B cell (primary cell): ENCODE measurements around the gene EPS8L3. TPM values are rescaled to one million over a fixed set of nuclear protein-coding genes. Genes with fewer than 3 reads are reported as not detected.

Experiments
- ATAC-seq: fragments of 200-7000 bp; cut with Tn5 transposase; one replicate; pipeline ENCODE4 v1.10.0; 2021; ENCODE audit warnings: low read depth, mild to moderate bottlenecking, moderate number of reproducible peaks, moderate library complexity
- CTCF ChIA-PET: fragments of 350-600 bp; sonication (Branson Sonifier 250); formaldehyde crosslinking; loops from one replicate; lab custom pipeline; 2021; ENCODE audit warnings: antibody characterized with exemption, inconsistent platforms; lab: Charles Lee
- POLR2A ChIA-PET: fragments of 350-600 bp; sonication (Branson Sonifier 250); formaldehyde crosslinking; loops from one replicate; lab custom pipeline; 2021; ENCODE audit warnings: antibody characterized with exemption; lab: Charles Lee
- DNase-seq: peaks from one replicate; pipeline ENCODE4 v3.0.0; 2013
- H2AFZ ChIP-seq: 2 replicates; pipeline ENCODE4 v1.6.1; 2012; ENCODE audit warnings: mild to moderate bottlenecking, low read depth, low read length; ENCODE audit not compliant: insufficient read depth, poor library complexity, severe bottlenecking
- H3K27ac ChIP-seq, 2 donors: 1 replicate in 1 of 2; 2 replicates in 1 of 2; pipeline ENCODE4 v1.5.1; 2012 to 2013; ENCODE audit warnings: low read length in 2 of 2, mild to moderate bottlenecking in 2 of 2, moderate library complexity in 1 of 2
- H3K27me3 ChIP-seq, 4 experiments: fragments of 200-600 bp in 1 of 4; sonication (generic) in 1 of 4; replicated peaks in 1 of 4; 1 replicate in 2 of 4; 2 replicates in 2 of 4; pipeline versions ENCODE4 v1.6.1 to v1.7.0; 2013 to 2016; ENCODE audit warnings: low read length in 3 of 4, mild to moderate bottlenecking in 2 of 4, mixed read lengths in 1 of 4, moderate library complexity in 1 of 4; ENCODE audit not compliant: insufficient read depth in 4 of 4, control insufficient read depth in 3 of 4; ENCODE audit errors: control extremely low read depth in 1 of 4
- H3K36me3 ChIP-seq, 2 experiments: replicated peaks in 1 of 2; 1 replicate in 1 of 2; 2 replicates in 1 of 2; pipeline versions ENCODE4 v1.6.1 to v1.7.1; 2013; ENCODE audit warnings: low read length in 1 of 2; ENCODE audit not compliant: insufficient read depth in 2 of 2, control insufficient read depth in 1 of 2; ENCODE audit errors: control extremely low read depth in 1 of 2, extremely low read depth in 1 of 2
- H3K4me1 ChIP-seq, 2 donors: fragments of 200-600 bp in 1 of 2; sonication (generic) in 1 of 2; 1 replicate in 1 of 2; 2 replicates in 1 of 2; pipeline versions ENCODE4 v1.5.1 to v1.6.1; 2013 to 2017; ENCODE audit warnings: low read length in 2 of 2; ENCODE audit not compliant: control insufficient read depth in 2 of 2, insufficient read depth in 2 of 2
- H3K4me2 ChIP-seq: replicated peaks from 2 replicates; pipeline ENCODE3; 2012; ENCODE audit warnings: mild to moderate bottlenecking, low read depth, low read length; ENCODE audit not compliant: poor library complexity, severe bottlenecking
- H3K4me3 ChIP-seq, 5 experiments: fragments of 200-600 bp in 1 of 5; sonication (generic) in 1 of 5; 1 replicate in 3 of 5; 2 replicates in 2 of 5; pipeline versions ENCODE4 v1.5.1 to v1.7.0; 2011 to 2016; ENCODE audit warnings: low read length in 4 of 5, mild to moderate bottlenecking in 4 of 5, low read depth in 2 of 5, control low read depth in 1 of 5, moderate library complexity in 1 of 5; ENCODE audit not compliant: insufficient read depth in 1 of 5; ENCODE audit errors: control extremely low read depth in 1 of 5, extremely low read depth in 1 of 5
- H3K79me2 ChIP-seq: fragments of 200-600 bp; sonication (generic); one replicate; pipeline ENCODE4 v1.6.0; 2016; ENCODE audit warnings: low read length; ENCODE audit not compliant: control insufficient read depth, insufficient read depth
- H3K9ac ChIP-seq: fragments of 200-600 bp; sonication (generic); 2 replicates; pipeline ENCODE4 v1.6.1; 2017; ENCODE audit warnings: mild to moderate bottlenecking, low read length, moderate library complexity
- H3K9me3 ChIP-seq, 3 donors: one replicate each; pipeline versions ENCODE4 v1.6.1 to v1.7.1; 2013; ENCODE audit warnings: low read length in 2 of 3; ENCODE audit not compliant: control insufficient read depth in 2 of 3, insufficient read depth in 1 of 3; ENCODE audit errors: control extremely low read depth in 1 of 3
- H4K20me1 ChIP-seq: 2 replicates; pipeline ENCODE4 v1.6.0; 2012; ENCODE audit warnings: mild to moderate bottlenecking, low read length; ENCODE audit not compliant: insufficient read depth, control insufficient read depth, poor library complexity, severe bottlenecking
- H3K27ac Mint-ChIP-seq: one replicate; pipeline ENCODE4 v1.8.0; 2021; ENCODE audit warnings: mixed read lengths
- H3K27me3 Mint-ChIP-seq: one replicate; pipeline ENCODE4 v1.8.0; 2021; ENCODE audit warnings: mixed read lengths
- H3K4me1 Mint-ChIP-seq: one replicate; pipeline ENCODE4 v1.8.0; 2021; ENCODE audit warnings: mixed read lengths
- H3K4me3 Mint-ChIP-seq: one replicate; pipeline ENCODE4 v1.8.0; 2021; ENCODE audit warnings: mixed read lengths
- H3K9me3 Mint-ChIP-seq: one replicate; pipeline ENCODE4 v1.8.0; 2022; ENCODE audit warnings: mixed read lengths; ENCODE audit not compliant: insufficient read depth
- CTCF ChIP-seq: fragments of 200-600 bp; IDR thresholded peaks from one replicate; pipeline ENCODE4 v1.8.0; 2022; ENCODE audit warnings: antibody characterized with exemption, mild to moderate bottlenecking
- EZH2 ChIP-seq: IDR thresholded peaks from 2 replicates; pipeline ENCODE4 v1.6.1; 2012; ENCODE audit warnings: borderline replicate concordance, low read depth, mild to moderate bottlenecking, moderate library complexity, low read length; ENCODE audit not compliant: insufficient read depth, poor library complexity, severe bottlenecking
- WGBS: methylation state at CpG from one replicate; pipeline ENCODE4 v1.1.5; 2013; ENCODE audit warnings: missing lambda C conversion rate; ENCODE audit not compliant: insufficient coverage; 5-methylcytosine and 5-hydroxymethylcytosine counted together
- intact Hi-C: fragments of 100-400 bp; cut with micrococcal nuclease; formaldehyde crosslinking; loops from one replicate; pipeline ENCODE4 v1.10.0; 2022
- polyA plus RNA-seq: library from polyadenylated mRNA; depleted of rRNA; stranded (reverse); fragments of >200 nt; gene quantifications from 2 replicates; pipeline ENCODE4 v1.2.3, GENCODE V29; 2012
- total RNA-seq, 2 donors: library from RNA; stranded (reverse); fragments of 120-200 nt in 1 of 2; gene quantifications; 1 replicate in 1 of 2; 2 replicates in 1 of 2; pipeline versions ENCODE4 v1.2.3 to v1.2.4, GENCODE V29; 2013 to 2022

The EPS8L3 gene
- total and polyA plus RNA-seq, 2 donors (not counting 1 experiment from before 2014, with no cell fraction given), result not detected

GRCh38 chr1:109773203-109773899 is 9.6 kb upstream of the EPS8L3 start:
- Histone ChIP-seq H3K27ac (no peak overlapping the region), H3K4me1 (peaks cover 0 to 11% of the 10 kb centered on the region in 2 donors), H3K9ac (no peak overlapping the region), H2AFZ (peak overlapping the region; percentile 52), H3K36me3 (no peaks in the 10 kb centered on the region), H3K9me3 (peaks cover 0 to 4% (median 0%) of the 10 kb centered on the region in 3 donors), H3K4me2 (no peak overlapping the region), H3K27me3 (peaks cover 0 to 8% (median 0%) of the 10 kb centered on the region in 4 experiments), H4K20me1 (no peaks in the 10 kb centered on the region), H3K79me2 (no peaks in the 10 kb centered on the region), H3K4me3 (no peak overlapping the region)
- Mint-ChIP-seq H3K27ac (no peak overlapping the region), H3K4me1 (no peaks in the 10 kb centered on the region), H3K4me3 (no peak overlapping the region), H3K9me3 (no peaks in the 10 kb centered on the region), H3K27me3 (peaks cover 7% of the 10 kb centered on the region)
- DNase-seq, result peak; percentile 79
- 50% methylated on average over 17 of the region's 17 CpGs for WGBS
- TF ChIP-seq CTCF (peak; percentile 63), EZH2 (no peak)
- ATAC-seq, result peak; percentile 81
- ChIA-PET POLR2A (interaction anchor here (1.4 kb wide), 1 partner anchor 211 kb away, joined by 6 read pairs; the partner anchor contains the start of gene AHCYL1), CTCF (interaction anchor here (1.1 to 21.2 kb wide), 13 partner anchors 10 to 256 kb away, joined by 3 to 667 read pairs (median 5); partner anchors contain the start of genes AHCYL1, EPS8L3, GNAI3 and GPR61)
- intact Hi-C loops, result no loop called here

GRCh38 chr1:109772658-109773202 is 9.0 kb upstream of the EPS8L3 start:
- peaks cover 7% of the 10 kb centered on the region for H3K27me3 Mint-ChIP-seq

More at GRCh38 chr1:109772658-109773202, 9.0 kb upstream of the EPS8L3 start:
- no peak overlapping the region for H3K27ac ChIP-seq
- no peaks in the 10 kb centered on the region for H3K36me3 ChIP-seq
- Mint-ChIP-seq H3K27ac (no peak overlapping the region), H3K4me3 (no peak overlapping the region), H3K9me3 (no peaks in the 10 kb centered on the region), H3K4me1 (no peaks in the 10 kb centered on the region)
- no peak overlapping the region for H2AFZ ChIP-seq
- intact Hi-C loops, result no loop called here
- peaks cover 0 to 4% (median 0%) of the 10 kb centered on the region in 3 donors for H3K9me3 ChIP-seq
- H3K9ac ChIP-seq, result no peak overlapping the region
- H3K79me2 ChIP-seq, result no peaks in the 10 kb centered on the region
- DNase-seq, result no peak
- ChIA-PET POLR2A (no interaction called here), CTCF (interaction anchor here (1.1 to 21.2 kb wide), 8 partner anchors 23 to 238 kb away, joined by 3 to 667 read pairs (median 58); partner anchors contain the start of genes AHCYL1 and GPR61)
- WGBS, result 92% methylated on average over 6 of the region's 6 CpGs
- no peak for TF ChIP-seq EZH2
- ATAC-seq, result no peak
- peaks cover 0 to 11% of the 10 kb centered on the region in 2 donors for H3K4me1 ChIP-seq
- H4K20me1 ChIP-seq, result no peaks in the 10 kb centered on the region
- peaks cover 0 to 8% (median 0%) of the 10 kb centered on the region in 4 experiments for H3K27me3 ChIP-seq
- no peak overlapping the region for H3K4me2 ChIP-seq
- no peak overlapping the region for H3K4me3 ChIP-seq
